Head of caudate nucleus (tissue), 42 donors: Measurements from ENCODE around the gene UTF1.

Experiments
- DNase-seq, 42 donors: peaks; one replicate each; pipeline versions ENCODE4 v3.0.0 to v3.0.0-alpha.2; 2020 to 2021; ENCODE audit warnings: mixed read lengths in 7 of 42
- intact Hi-C: fragments of 100-400 bp; cut with DNase I; formaldehyde crosslinking; loops from one replicate; pipeline ENCODE4 v1.15.0; 2022

Gene UTF1

DNA sequence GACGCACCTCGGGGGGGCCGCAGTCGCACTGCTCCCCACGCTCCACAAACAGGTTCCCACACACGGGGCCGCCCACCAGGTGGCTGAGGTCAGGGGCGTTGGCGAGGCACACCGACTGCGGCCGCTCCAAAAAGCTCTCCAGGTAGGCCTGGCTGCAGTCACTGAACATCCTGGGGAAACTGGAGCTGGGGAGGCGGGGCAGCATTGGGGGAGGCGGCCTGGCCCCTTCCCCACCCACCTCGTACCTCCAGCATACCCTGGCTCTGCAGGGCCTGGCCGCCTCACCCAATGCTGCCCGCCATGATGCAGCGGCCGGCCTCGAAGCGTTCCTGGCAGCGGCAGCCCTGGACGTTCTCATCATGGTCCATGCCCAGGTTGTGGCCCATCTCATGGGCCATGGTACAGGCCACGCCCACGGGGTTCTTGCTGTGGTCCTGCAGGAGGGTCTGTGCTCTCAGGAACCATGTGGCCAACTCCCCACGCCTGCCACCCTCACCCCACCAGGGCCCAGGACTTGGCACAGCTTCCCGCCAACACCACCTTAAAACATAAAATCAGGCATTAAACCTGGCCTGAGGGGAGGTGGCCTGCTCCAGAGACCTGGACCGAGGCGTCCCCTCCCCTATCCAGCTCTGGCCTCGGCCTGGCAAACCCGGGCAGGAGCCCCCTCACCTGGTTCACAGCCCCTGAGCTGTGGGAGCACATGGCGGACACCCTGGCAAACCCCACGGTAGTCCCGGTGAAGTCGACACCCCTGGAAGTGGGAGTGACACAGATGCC lies 41.7 kb downstream of the UTF1 start:
- intact Hi-C loops, result no loop called here
- DNase-seq, result no peak

DNA sequence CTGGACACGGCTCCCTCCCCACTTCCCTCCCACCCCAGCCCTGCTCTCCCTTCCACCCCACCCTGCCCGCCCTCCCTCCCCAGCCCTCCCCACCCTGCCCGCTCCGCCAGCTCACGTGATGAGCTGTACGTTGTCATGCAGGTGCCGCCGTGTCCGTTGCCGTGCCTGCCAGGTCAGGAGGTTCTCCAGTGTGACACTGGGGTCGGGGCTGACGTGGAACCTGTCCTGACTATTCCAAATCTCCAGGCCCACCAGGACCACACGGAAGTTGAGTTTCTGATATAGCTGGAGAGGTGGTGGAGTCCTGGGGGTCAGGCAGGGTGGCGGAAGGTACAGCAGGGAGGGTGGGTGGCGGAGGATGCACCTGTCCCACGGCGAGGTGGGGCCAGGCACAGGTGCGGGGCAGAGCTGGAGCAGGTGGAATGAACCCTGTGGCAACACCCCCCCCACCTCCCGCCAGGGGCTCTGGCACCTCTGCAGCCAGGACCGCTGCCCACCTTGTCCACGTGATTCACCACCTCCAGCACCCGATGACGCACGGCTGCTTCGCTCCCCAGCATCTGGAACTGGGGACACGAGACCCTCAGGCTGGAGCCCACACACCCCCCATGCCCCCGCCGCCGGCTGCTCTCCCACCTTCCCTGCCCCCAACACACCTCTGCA lies 42.4 kb downstream of the UTF1 start:
- intact Hi-C loops, result no loop called here
- no peak for DNase-seq

GRCh38 chr10:133272964-133273420 lies 43.0 kb downstream of the UTF1 start:
- DNase-seq, result no peak
- intact Hi-C loops, result no loop called here

GRCh38 chr10:133273534-133274143 lies 43.6 kb downstream of the UTF1 start:
- no peak for DNase-seq
- intact Hi-C loops, result no loop called here

GRCh38 chr10:133274751-133275683 lies 45.0 kb downstream of the UTF1 start:
- DNase-seq, result no peak
- intact Hi-C loops, result no loop called here

- intact Hi-C loops, result no loop called here
- no peak for DNase-seq
Observed at GRCh38 chr10:133275684-133276092, 45.7 kb downstream of the UTF1 start.

DNA sequence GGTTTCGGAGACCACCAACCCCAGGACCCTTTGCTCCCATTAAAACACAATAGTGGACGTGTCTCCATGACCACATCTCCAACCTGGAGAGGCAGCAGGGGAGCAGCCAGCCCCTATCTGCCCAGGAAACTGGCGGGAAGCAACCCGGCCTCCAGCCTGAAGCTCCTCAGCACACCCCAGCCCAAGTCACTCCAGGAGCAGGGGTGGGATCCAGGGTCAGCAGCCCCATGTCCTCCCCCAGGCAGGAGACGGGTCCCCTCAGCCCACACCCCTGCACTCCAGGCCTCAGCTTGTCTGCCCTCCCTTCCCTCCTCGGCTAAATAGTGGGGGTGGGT lies 46.0 kb downstream of the UTF1 start:
- intact Hi-C loops, result no loop called here
- DNase-seq, result no peak

- intact Hi-C loops, result no loop called here
- DNase-seq, result no peak
Observed at GRCh38 chr10:133276435-133277201, 46.6 kb downstream of the UTF1 start, which contains the start of gene ADAM8. TSS of gene ADAM8 (minus strand) at chr10:133276868. CDS start at chr10:133276817, 51 bp downstream.

GRCh38 chr10:133277277-133277992 lies 47.4 kb downstream of the UTF1 start:
- DNase-seq, result no peak
- intact Hi-C loops, result no loop called here

DNA sequence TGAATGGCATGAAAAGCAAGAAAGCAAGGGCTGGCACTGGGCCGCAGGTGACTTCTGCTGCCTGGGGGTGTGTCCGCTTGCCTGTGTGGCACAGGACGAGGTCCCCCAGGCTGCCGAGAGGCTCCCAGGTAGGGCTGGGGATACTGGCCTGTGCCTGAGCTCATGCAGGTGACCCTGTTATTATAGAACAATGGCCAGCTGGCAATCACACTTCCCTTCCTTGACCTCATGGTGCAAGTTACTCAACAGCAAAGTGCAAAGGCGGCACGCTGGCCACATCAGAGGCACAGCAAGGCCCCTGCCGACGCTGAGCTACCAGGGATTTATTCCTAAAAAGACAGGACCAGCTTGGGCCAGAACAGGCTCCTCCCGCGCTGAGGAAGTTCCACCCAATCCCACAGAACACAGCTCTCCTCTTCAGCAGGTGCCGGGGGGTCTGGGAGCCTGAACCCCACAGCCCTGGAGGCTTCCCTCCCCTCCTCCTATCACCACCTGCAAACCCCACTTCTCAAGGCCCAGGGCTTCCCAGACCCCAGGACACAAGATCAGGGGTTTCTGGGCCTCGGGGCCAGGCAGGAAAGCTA lies 48.1 kb downstream of the UTF1 start:
- intact Hi-C loops, result no loop called here
- DNase-seq, result no peak

GRCh38 chr10:133278577-133279265 lies 48.7 kb downstream of the UTF1 start:
- peak in 13 of 42 donors; percentile 21 to 63 (median 34) for DNase-seq
- intact Hi-C loops, result no loop called here

DNA sequence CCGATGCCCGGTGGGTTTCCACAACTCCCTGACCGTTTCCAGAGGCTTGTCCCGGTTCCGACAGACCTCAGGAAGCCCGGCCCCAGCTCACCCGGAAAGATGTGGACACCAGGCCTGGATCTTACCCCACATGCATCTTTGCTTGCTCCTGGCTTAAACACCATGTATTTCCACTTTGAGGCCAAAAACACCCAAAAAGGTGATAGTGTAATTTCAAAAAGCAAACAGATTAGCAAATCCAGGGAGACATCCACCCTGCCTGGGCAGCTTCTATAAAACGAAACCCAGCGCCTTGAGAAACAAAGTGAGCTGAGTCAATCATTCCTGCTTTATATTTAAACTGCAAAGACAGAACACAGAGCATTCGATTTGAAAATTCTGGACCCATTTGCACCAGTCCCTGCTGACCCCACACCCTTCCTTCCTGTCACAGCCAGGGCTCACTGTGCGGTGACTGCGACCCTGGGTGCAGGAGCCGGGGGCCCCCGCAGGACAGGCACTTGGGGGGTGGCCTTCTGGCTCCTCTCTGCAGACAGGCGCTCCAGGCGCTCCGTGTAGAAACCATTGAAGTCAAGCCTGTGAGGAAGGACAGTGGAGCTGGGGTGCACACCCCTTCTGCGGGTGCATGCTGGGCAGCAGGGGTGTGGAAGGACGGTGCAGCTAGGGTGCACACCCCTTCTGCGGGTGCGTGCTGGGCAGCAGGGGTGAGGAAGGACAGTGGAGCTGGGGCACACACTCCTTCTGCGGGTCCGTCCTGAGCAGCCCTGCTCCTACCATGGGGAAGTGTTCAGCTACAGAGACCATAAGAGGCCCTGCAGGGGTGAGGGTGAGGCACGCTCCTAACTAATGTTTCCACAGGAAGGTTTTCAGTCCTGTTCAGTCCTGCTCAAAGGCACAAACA lies 49.6 kb downstream of the UTF1 start:
- intact Hi-C loops, result no loop called here
- no peak for DNase-seq

GRCh38 chr10:133280391-133281059 lies 50.5 kb downstream of the UTF1 start:
- intact Hi-C loops, result no loop called here
- DNase-seq, result no peak

DNA sequence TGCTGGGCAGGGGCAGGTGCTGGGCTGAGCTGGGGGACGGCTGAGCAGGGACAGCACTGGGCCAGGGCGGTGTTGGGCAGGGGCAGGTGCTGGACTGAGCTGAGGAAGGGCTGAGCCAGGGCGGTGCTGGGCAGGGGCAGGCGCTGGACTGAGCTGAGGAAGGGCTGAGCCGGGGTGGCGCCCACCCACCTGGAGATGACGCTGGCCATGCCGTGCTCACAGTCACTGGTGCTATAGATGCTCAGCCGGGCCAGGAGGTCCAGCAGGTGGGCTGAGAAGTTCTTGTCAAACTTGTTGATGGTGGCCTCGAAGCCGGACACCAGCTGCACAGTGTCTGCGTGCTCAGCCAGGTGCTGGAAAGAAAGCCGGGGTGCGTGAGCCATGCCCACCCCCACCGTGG lies 51.1 kb downstream of the UTF1 start:
- intact Hi-C loops, result no loop called here
- DNase-seq, result no peak
